Heart left ventricle (tissue), 13 donors: ENCODE results near the gene ANXA8.

Experiments
- POLR2A ChIP-seq, 2 donors: fragments of 450-650 bp; IDR thresholded peaks; one replicate each; pipeline ENCODE4 v1.6.1; 2017; ENCODE audit warnings: antibody characterized with exemption in 2 of 2, mild to moderate bottlenecking in 2 of 2, moderate library complexity in 2 of 2
- TF ChIP-seq, protein P1 (sequence below), 12 donors: fragments of 200-600 bp; sonication (generic) in 4 of 12; IDR thresholded peaks; one replicate each; pipeline versions ENCODE4 v1.5.0 to v1.8.0; 2018 to 2022; ENCODE audit warnings: antibody characterized with exemption in 12 of 12, mild to moderate bottlenecking in 5 of 12
- donor health status: ischemic (EF 13 %, LVEDD 7.1; RV severe dilation, severe dysfunction).
- donor health status: DM: no; HTN: yes; CAD: no.
- donor health status: DM: no; HTN: no; CAD: no.
- donor health status: ischemic (EF 25% LVEDD 6.9; RV normal size, moderate dysfunction).
- donor health status: ischemic (EF 25% LVEDD 5.7; RV mildly dilated, moderate dysfunction).
- donor health status: ischemic (EF 35%, LVEDD 5.7; RV mildly dilated, moderate dysfunction).
- donor health status: nonischemic (EF 11% LVEDD 7.7; RV severe dilation, severe dysfunction).
- donor health status: DM: yes; HTN: yes; CAD: no.
- donor health status: PGD.
- donor health status: ischemic (EF 29% LVEDD 5.4; RV normal size, mild dysfunction).
- donor health status: nonischemic (EF 23%, LVEDD 6.1; RV moderate dilation, normal function).

DNA sequence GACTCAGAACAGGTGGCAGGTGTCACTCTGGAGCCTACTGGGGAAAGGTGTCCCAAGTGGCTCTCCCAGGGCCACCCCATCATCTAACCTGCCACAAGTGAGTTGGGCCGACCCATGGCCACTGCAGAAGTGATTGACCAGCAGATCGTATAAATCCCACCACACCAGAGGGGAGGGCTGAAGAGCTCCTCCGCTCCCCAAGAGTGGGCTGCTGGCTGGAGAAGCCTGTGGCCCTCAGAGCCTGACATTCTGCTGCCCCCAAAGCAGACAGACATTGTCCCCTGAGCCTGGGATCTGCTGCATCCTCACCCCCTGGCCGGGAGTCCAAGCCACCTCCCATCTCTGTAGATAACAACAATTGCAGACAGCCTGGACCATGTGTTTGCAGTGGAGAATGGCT lies 36.7 kb downstream of the ANXA8 start:
- TF ChIP-seq, protein P1, sequence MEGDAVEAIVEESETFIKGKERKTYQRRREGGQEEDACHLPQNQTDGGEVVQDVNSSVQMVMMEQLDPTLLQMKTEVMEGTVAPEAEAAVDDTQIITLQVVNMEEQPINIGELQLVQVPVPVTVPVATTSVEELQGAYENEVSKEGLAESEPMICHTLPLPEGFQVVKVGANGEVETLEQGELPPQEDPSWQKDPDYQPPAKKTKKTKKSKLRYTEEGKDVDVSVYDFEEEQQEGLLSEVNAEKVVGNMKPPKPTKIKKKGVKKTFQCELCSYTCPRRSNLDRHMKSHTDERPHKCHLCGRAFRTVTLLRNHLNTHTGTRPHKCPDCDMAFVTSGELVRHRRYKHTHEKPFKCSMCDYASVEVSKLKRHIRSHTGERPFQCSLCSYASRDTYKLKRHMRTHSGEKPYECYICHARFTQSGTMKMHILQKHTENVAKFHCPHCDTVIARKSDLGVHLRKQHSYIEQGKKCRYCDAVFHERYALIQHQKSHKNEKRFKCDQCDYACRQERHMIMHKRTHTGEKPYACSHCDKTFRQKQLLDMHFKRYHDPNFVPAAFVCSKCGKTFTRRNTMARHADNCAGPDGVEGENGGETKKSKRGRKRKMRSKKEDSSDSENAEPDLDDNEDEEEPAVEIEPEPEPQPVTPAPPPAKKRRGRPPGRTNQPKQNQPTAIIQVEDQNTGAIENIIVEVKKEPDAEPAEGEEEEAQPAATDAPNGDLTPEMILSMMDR (IDR thresholded peaks at IDR 0.05) = no peak
- no peak for TF ChIP-seq POLR2A (IDR thresholded peaks at IDR 0.05)
